Trophoblast cell (in vitro differentiated cells and primary cell): Measurements from ENCODE around the gene GABRG2.

Experiments
- DNase-seq, 2 donors: peaks; one replicate each; pipeline ENCODE4 v3.0.0-alpha.2; 2016
- H2AFZ ChIP-seq: 2 replicates; pipeline ENCODE4 v1.6.1; 2013; ENCODE audit warnings: low read length, moderate library complexity, mild to moderate bottlenecking; ENCODE audit not compliant: insufficient read depth, poor library complexity
- H2AK5ac ChIP-seq: 2 replicates; pipeline ENCODE4 v1.6.1; 2013; ENCODE audit warnings: mild to moderate bottlenecking, low read length
- H2BK120ac ChIP-seq: 2 replicates; pipeline ENCODE4 v1.6.1; 2013; ENCODE audit warnings: low read length, mild to moderate bottlenecking, moderate library complexity; ENCODE audit not compliant: insufficient read depth, poor library complexity
- H2BK12ac ChIP-seq: 2 replicates; pipeline ENCODE4 v1.6.1; 2013; ENCODE audit warnings: mild to moderate bottlenecking, low read length, moderate library complexity
- H2BK5ac ChIP-seq: 2 replicates; pipeline ENCODE4 v1.6.1; 2013; ENCODE audit warnings: low read length, low read depth, moderate library complexity, mild to moderate bottlenecking; ENCODE audit not compliant: poor library complexity
- H3K14ac ChIP-seq: 2 replicates; pipeline ENCODE4 v1.6.1; 2013; ENCODE audit warnings: mild to moderate bottlenecking, low read length
- H3K18ac ChIP-seq: 2 replicates; pipeline ENCODE4 v1.6.1; 2013; ENCODE audit warnings: mild to moderate bottlenecking, low read length
- H3K23ac ChIP-seq: 2 replicates; pipeline ENCODE4 v1.6.1; 2013; ENCODE audit warnings: low read length
- H3K27ac ChIP-seq: 2 replicates; pipeline ENCODE4 v1.5.1; 2013; ENCODE audit warnings: low read depth, mild to moderate bottlenecking, inconsistent platforms, low read length, moderate library complexity
- H3K27me3 ChIP-seq: 2 replicates; pipeline ENCODE4 v1.6.1; 2013; ENCODE audit warnings: inconsistent platforms, mild to moderate bottlenecking, low read length, moderate library complexity; ENCODE audit not compliant: insufficient read depth
- H3K36me3 ChIP-seq, 2 experiments: 1 replicate in 1 of 2; 2 replicates in 1 of 2; pipeline ENCODE4 v1.6.1; 2013; ENCODE audit warnings: low read length in 2 of 2, mild to moderate bottlenecking in 2 of 2, moderate library complexity in 1 of 2; ENCODE audit not compliant: insufficient read depth in 2 of 2, control insufficient read depth in 1 of 2
- H3K4ac ChIP-seq: 2 replicates; pipeline ENCODE4 v1.6.1; 2013; ENCODE audit warnings: low read depth, mild to moderate bottlenecking, low read length, moderate library complexity
- H3K4me1 ChIP-seq, 2 experiments: 1 replicate in 1 of 2; 2 replicates in 1 of 2; pipeline ENCODE4 v1.6.1; 2013; ENCODE audit warnings: low read length in 2 of 2, mild to moderate bottlenecking in 2 of 2, moderate library complexity in 1 of 2; ENCODE audit not compliant: insufficient read depth in 2 of 2, control insufficient read depth in 1 of 2
- H3K4me2 ChIP-seq: 2 replicates; pipeline ENCODE4 v1.6.1; 2013; ENCODE audit warnings: inconsistent platforms, mild to moderate bottlenecking, low read length, moderate library complexity
- H3K4me3 ChIP-seq: 2 replicates; pipeline ENCODE4 v1.5.1; 2013; ENCODE audit warnings: mild to moderate bottlenecking, low read depth, low read length, inconsistent platforms
- H3K79me1 ChIP-seq: one replicate; pipeline ENCODE4 v1.6.1; 2013; ENCODE audit warnings: low read length
- H3K79me2 ChIP-seq: 2 replicates; pipeline ENCODE4 v1.6.1; 2013; ENCODE audit warnings: low read length, mild to moderate bottlenecking; ENCODE audit not compliant: control insufficient read depth, insufficient read depth, poor library complexity
- H3K9ac ChIP-seq: 2 replicates; pipeline ENCODE4 v1.6.1; 2013; ENCODE audit warnings: mild to moderate bottlenecking, low read length
- H3K9me3 ChIP-seq: 2 replicates; pipeline ENCODE4 v1.6.1; 2013; ENCODE audit warnings: low read depth, mild to moderate bottlenecking, control low read depth, inconsistent platforms, low read length; ENCODE audit not compliant: insufficient read depth
- H4K12ac ChIP-seq: 2 replicates; pipeline ENCODE4 v1.6.1; 2013; ENCODE audit warnings: low read depth, mild to moderate bottlenecking, low read length, moderate library complexity
- H4K8ac ChIP-seq: 2 replicates; pipeline ENCODE4 v1.6.1; 2013; ENCODE audit warnings: low read depth, mild to moderate bottlenecking, low read length, moderate library complexity
- H4K91ac ChIP-seq: one replicate; pipeline ENCODE4 v1.6.1; 2013; ENCODE audit warnings: low read depth, mild to moderate bottlenecking, low read length, moderate library complexity
- WGBS: extraction: QIAGEN DNeasy Blood & Tissue Kit; methylation state at CpG from one replicate; pipeline ENCODE4 v1.1.7; 2013; ENCODE audit warnings: missing lambda C conversion rate; ENCODE audit not compliant: insufficient read length, insufficient coverage; ENCODE audit errors: extremely low coverage; 5-methylcytosine and 5-hydroxymethylcytosine counted together

Gene GABRG2

DNA sequence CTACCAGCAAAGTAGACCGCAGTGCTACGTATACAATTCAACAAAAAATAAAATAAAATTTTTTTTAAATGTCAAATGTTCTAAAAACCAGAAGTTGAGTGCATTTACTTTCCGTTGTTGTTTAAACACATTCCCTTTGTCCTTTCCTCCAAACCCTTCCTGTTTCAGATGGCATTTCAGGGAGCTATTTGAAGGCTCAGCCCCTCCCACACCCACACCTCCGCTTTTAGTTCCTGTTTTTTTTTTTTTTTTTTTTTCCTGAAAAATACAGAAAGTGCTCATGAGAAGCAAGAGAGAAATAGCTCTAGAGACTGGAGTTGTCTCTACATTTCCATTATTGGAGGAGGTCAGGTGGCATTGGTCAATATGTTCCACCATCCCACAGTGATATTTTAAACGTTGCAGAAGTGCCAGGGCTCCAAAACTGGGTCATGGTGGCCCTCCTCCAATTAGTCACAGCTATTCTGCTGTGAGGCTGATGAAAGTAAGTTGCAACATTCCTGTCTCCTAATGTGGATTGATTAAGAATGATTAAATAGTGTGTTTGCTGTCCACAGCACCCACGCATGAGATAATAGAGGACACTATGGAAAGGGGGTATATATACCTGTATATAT lies 106.9 kb downstream of the GABRG2 start:
- Histone ChIP-seq H3K14ac (no peak overlapping the region), H3K4me2 (no peak overlapping the region), H3K18ac (no peak overlapping the region), H4K12ac (no peak overlapping the region), H3K23ac (no peak overlapping the region), H2AFZ (no peak overlapping the region), H3K9me3 (no peaks in the 10 kb centered on the region), H3K79me2 (no peaks in the 10 kb centered on the region), H4K8ac (no peak overlapping the region), H2BK120ac (no peak overlapping the region), H3K79me1 (no peaks in the 10 kb centered on the region), H2AK5ac (no peak overlapping the region), H3K4me1 (no peaks in the 10 kb centered on the region), H4K91ac (no peak overlapping the region), H3K4ac (no peak overlapping the region), H3K27ac (no peak overlapping the region), H3K36me3 (no peaks in the 10 kb centered on the region), H3K9ac (no peak overlapping the region), H2BK12ac (no peak overlapping the region), H2BK5ac (no peak overlapping the region), H3K4me3 (no peak overlapping the region), H3K27me3 (no peaks in the 10 kb centered on the region)
- DNase-seq = no peak
- no CpG with 5 or more reads among the region's 6 CpGs for WGBS

DNA sequence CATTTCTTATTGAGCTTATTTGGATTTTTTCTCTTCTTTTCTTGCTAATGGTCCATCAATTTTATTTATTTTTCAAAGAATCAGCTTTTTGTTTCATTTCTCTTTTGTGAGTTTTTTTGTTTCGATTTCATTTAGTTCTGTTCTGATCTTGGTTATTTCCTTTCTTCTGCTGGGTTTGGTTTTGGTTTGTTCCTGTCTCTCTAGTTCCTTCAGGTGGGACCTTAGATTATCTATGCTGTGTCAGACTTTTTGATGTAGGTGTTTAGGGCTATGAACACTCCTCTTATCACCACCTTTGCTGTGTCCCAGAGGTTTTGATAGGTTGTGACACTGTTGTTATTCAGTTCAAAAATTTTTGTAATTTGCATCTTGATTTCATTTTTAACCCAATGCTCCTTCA lies 119.8 kb downstream of the GABRG2 start:
- Histone ChIP-seq H3K4ac (no peak overlapping the region), H3K36me3 (no peaks in the 10 kb centered on the region), H2BK12ac (no peak overlapping the region), H3K27ac (no peak overlapping the region), H3K27me3 (no peaks in the 10 kb centered on the region), H3K4me3 (no peak overlapping the region), H4K8ac (no peak overlapping the region), H3K79me2 (no peaks in the 10 kb centered on the region), H3K14ac (no peak overlapping the region), H3K9me3 (peaks cover 4% of the 10 kb centered on the region), H3K4me1 (no peaks in the 10 kb centered on the region), H4K12ac (no peak overlapping the region), H2BK5ac (no peak overlapping the region), H2BK120ac (no peak overlapping the region), H3K4me2 (no peak overlapping the region), H2AK5ac (no peak overlapping the region), H4K91ac (no peak overlapping the region), H3K9ac (no peak overlapping the region), H2AFZ (no peak overlapping the region), H3K79me1 (no peaks in the 10 kb centered on the region), H3K18ac (no peak overlapping the region), H3K23ac (no peak overlapping the region)
- DNase-seq = no peak
- WGBS = no CpG with 5 or more reads among the region's 1 CpG

DNA sequence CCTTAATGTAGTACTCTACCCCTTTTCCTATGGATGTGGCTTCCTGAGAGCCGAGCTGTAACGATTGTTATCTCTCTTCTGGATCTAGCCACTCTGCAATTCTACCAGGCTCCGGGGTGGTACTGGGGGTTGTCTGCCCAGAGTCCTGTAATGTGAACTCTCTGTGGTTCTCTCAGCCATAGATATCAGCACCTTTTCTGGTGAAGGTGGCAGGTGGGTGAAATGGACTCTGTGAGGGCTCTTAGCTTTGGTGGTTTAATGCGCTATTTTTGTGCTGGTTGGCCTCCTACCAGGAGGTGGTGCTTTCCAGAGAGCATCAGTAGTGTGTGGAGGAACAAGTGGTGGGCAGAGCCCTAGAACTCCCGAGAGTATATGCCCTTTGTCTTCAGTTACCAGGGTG lies 122.1 kb downstream of the GABRG2 start:
- no peak overlapping the region for H2BK5ac ChIP-seq
- H4K8ac ChIP-seq = no peak overlapping the region
- H3K9ac ChIP-seq = no peak overlapping the region
- H3K23ac ChIP-seq = no peak overlapping the region
- WGBS = no CpG with 5 or more reads among the region's 5 CpGs
- H3K4me1 ChIP-seq = no peaks in the 10 kb centered on the region
- no peaks in the 10 kb centered on the region for H3K79me1 ChIP-seq
- no peak overlapping the region for H3K4me3 ChIP-seq
- H3K4ac ChIP-seq = no peak overlapping the region
- H2AFZ ChIP-seq = no peak overlapping the region
- no peak overlapping the region for H4K12ac ChIP-seq
- H3K4me2 ChIP-seq = no peak overlapping the region
- no peak overlapping the region for H2BK120ac ChIP-seq
- no peaks in the 10 kb centered on the region for H3K27me3 ChIP-seq
- H4K91ac ChIP-seq = no peak overlapping the region
- H2BK12ac ChIP-seq = no peak overlapping the region
- no peak overlapping the region for H2AK5ac ChIP-seq
- no peak overlapping the region for H3K27ac ChIP-seq
- H3K9me3 ChIP-seq = peaks cover 4% of the 10 kb centered on the region
- H3K36me3 ChIP-seq = no peaks in the 10 kb centered on the region
- no peak overlapping the region for H3K18ac ChIP-seq
- H3K79me2 ChIP-seq = no peaks in the 10 kb centered on the region
- DNase-seq = no peak
- H3K14ac ChIP-seq = no peak overlapping the region

DNA sequence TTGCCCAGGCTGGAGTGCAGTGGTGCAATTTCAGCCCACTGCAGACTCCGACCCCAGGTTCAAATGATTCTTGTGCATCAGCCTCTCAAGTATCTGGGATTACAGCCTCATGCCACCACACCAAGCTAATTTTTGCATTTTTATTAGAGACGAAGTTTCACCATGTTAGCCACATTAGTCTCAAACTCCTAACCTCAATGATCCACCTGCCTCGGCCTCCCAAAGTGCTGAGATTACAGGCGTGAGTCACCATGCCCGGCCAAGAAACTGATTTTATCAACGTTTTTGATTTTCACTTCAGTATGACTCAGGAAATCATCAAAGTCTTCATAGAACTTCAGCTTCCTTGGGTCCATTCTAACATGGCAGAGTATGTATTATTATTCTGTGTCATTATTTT lies 125.4 kb downstream of the GABRG2 start:
- Histone ChIP-seq H2BK12ac (no peak overlapping the region), H3K27me3 (no peaks in the 10 kb centered on the region), H2AFZ (no peak overlapping the region), H4K91ac (no peak overlapping the region), H4K12ac (no peak overlapping the region), H3K9ac (no peak overlapping the region), H3K18ac (no peak overlapping the region), H3K79me2 (no peaks in the 10 kb centered on the region), H3K79me1 (no peaks in the 10 kb centered on the region), H3K14ac (no peak overlapping the region), H3K4ac (no peak overlapping the region), H2AK5ac (no peak overlapping the region), H2BK120ac (no peak overlapping the region), H3K4me3 (no peak overlapping the region), H3K9me3 (peaks cover 4% of the 10 kb centered on the region), H3K4me1 (no peaks in the 10 kb centered on the region), H3K27ac (no peak overlapping the region), H3K4me2 (no peak overlapping the region), H4K8ac (no peak overlapping the region), H3K36me3 (no peaks in the 10 kb centered on the region), H2BK5ac (no peak overlapping the region), H3K23ac (no peak overlapping the region)
- no peak for DNase-seq
- no CpG with 5 or more reads among the region's 6 CpGs for WGBS
